GM19193 (cell line): ENCODE data around the gene SERPIND1.

Experiments used
- POLR2A ChIP-seq: IDR thresholded peaks from 4 replicates; pipeline ENCODE4 v1.6.1; 2011; ENCODE audit not compliant: insufficient read depth, insufficient read length; ENCODE audit errors: extremely low read depth

The SERPIND1 gene

DNA sequence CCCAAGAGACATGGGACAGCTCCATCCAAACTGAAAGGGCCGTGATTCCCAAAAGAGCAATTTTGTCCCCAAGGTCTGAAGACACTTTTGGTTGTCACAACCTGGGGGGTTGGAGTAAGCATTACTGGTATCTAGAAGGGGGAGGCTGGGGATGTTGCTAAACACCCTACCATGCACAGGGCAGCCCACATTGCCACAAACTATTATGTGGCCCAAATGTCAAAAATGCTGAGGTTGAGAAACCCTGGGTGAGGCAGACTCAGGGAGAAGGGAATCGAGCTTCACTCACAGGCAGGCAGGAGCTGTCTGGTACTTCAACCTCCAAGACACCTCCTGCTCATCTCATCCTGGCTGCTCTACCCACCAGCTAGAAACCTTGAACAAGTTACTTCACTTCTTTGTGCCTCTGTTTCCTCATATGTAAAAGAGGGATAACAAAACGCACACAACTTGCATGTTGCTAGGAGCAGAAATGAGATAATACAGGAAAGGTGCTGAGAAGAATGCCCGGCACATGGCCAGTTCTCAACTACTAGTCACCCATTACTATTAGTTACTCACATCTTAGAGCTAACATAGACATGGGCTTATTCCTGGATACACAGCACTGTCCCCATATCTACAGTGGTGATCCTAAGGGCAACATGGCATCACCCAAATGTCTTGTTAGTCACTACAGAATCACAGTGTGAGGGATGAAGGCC is 8.8 kb downstream of the SERPIND1 start:
- no peak for TF ChIP-seq POLR2A

DNA sequence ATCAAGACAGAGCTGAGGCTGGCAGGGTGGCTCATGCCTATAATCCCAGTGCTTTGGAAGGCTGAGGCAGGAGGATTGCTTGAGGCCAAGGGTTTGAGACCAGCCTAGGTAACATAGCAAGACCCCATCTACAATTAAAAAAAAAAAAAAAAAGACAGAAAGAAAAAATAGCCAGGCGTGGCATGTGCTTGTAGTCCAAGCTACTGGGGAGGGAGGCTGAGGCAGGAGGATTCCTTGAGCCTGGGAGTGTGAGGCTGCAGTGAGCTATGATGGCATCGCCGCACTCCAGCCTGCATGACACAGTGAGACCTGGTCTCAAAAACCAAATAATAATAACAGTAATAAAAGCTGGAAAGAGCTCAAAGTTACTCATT is 9.4 kb downstream of the SERPIND1 start:
- TF ChIP-seq POLR2A: no peak

DNA sequence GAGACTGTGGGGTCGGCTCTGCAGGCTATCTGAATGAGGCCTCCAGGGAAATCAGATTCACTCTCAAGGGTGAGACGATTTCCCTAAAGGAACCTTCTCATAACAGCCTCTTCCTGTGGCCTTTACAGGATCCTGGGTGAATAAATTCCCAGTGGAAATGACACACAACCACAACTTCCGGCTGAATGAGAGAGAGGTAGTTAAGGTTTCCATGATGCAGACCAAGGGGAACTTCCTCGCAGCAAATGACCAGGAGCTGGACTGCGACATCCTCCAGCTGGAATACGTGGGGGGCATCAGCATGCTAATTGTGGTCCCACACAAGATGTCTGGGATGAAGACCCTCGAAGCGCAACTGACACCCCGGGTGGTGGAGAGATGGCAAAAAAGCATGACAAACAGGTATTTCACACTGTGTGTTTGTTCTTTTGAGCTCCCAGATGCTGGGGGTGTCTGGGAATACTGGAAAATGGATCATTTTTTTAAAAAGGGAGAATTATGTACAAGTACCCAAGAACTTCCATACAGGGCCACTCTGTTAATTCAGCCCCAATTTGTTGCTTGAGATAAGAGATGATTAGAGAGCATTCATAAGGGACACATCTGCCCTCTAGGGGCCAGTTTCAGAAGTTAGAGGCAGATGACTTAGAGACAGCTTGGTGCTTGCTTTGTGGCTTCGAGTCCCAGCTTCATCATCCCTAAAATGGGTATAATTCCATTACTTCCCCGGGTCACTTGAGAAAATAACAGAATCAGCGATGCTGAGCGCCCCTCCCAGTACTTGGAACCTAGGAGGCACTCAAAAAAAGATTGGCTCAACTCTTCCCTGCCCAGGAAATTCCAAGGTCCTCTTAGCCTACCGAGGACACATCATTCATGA is 10.2 kb downstream of the SERPIND1 start:
- TF ChIP-seq POLR2A: no peak

DNA sequence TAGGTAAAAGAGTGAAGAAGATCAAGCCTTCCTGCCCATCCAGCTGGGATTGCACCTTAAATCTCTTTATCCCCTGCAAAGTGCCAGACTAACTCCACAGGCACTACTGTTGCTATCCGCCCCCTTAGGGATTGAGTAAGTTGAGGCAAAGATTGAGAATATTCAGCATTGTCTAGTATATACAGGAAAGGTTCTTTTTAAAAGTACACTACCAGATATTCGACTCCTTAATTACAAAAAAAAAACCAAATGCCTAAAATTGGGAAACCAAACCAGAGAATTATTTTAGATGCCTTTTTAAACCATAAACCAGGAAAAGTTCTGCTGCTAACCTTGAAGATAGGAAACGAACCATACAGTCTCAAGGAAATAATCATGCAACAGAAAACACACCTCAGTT is 11.5 kb downstream of the SERPIND1 start:
- TF ChIP-seq POLR2A: no peak

DNA sequence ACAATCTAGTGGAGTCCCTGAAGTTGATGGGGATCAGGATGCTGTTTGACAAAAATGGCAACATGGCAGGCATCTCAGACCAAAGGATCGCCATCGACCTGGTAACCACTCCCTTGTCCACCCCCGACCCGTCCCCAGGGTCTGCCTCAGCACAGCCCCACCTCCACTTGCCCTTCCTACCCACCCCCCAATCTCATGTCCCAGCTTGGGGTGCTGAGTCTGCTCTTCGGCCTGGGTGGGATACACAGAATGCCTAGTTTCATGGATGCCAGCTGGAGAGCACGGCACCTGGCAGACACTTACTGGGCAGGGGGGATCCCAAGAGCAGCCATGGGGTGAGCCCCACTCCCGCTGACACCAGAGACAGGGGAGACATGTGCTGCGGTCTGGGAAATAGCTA is 12.1 kb downstream of the SERPIND1 start:
- no peak for TF ChIP-seq POLR2A

DNA sequence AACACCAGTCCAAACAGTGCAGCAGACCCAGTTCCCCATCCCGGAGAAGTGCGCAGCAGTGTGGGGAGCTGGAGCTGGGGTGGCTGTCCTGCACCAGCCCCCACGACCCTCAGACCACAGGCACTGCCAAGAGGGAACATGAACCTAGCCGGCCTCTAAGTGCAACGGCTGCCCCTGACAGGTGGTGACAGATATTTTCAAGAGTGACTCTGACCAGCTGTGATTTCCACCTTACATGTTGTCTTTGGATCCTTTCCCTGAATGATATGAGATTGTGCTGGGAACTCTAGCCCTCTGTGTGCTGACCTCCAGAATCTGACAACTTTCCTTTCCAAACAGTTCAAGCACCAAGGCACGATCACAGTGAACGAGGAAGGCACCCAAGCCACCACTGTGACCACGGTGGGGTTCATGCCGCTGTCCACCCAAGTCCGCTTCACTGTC is 12.6 kb downstream of the SERPIND1 start:
- no peak for TF ChIP-seq POLR2A

DNA sequence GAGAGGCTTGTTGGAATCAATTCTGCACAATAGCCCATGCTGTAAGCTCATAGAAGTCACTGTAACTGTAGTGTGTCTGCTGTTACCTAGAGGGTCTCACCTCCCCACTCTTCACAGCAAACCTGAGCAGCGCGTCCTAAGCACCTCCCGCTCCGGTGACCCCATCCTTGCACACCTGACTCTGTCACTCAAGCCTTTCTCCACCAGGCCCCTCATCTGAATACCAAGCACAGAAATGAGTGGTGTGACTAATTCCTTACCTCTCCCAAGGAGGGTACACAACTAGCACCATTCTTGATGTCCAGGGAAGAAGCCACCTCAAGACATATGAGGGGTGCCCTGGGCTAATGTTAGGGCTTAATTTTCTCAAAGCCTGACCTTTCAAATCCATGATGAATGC is 13.3 kb downstream of the SERPIND1 start:
- TF ChIP-seq POLR2A: no peak

DNA sequence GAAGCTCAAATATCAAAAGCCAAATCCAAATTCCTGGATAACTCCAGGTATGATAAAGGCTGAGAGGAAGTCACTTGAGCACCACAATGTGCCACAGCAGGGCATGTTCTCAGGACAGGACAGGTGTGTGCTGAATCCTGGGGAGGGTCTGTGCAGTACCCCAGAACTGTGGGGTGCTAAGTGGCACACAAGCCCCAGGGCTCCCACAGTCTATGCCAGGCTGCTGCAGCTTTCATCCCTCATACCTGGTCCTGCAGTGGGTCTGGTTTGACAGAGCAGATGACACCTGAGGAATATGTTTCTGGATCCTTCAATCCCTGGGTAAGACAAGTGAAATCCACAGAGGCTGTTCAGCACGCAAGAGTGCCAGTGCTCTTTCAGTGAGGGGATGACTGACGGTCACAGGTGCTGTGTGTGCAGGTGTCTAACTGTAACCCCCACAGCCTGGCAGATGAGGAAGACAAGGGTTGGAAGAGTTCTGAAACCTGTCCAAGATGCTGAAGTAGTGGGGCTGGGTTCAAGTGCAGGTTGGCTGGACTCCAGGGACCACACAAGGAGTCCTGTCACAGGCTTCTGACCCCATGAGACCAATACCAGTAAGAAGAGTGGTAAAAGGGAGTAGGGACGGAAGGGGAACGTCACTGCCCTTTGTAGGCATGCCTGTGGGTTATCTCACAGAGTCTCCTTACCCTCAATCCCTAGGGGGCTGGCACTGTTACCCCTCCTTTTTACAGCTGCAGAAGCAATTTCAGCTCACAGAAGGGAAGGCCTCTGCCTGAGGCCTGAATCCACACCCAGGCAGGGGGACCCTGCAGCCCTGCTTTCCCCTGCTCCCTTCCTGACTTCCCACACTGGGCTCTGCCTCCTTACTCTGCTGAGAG is 14.1 kb downstream of the SERPIND1 start:
- no peak for TF ChIP-seq POLR2A

DNA sequence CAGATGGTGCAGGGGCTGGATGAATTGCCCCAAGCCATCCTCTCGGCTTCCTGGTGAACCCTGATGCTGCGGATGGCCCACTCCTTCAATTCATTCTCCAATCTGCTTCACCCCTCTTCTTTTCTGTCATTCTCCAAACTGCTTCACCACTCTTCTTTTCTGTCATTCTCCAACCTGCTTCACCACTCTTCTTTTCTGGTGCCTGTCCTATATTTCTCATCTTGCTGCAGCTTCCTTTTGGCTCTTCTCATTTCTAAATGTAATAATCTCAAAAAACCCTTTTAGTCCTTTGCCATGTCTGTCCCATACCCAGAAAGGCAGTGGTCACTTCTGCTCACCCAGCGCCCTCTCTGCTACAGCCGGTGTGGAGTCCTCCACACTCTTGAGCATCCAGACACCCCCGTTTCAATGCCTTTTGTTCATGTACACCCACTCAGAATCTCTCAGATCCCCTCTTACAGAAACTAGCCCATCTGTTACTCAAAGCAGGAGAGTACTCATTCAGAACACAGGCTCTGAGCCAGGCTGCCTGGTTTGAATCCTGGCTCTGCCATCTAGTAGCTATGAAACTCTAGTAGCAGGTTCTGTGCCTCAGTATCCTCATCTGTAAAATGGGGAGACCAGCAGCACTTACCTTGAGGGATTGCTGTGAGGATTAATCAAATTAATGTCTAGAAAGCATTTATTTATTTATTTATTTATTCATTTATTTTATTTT is 14.9 kb downstream of the SERPIND1 start:
- no peak for TF ChIP-seq POLR2A

DNA sequence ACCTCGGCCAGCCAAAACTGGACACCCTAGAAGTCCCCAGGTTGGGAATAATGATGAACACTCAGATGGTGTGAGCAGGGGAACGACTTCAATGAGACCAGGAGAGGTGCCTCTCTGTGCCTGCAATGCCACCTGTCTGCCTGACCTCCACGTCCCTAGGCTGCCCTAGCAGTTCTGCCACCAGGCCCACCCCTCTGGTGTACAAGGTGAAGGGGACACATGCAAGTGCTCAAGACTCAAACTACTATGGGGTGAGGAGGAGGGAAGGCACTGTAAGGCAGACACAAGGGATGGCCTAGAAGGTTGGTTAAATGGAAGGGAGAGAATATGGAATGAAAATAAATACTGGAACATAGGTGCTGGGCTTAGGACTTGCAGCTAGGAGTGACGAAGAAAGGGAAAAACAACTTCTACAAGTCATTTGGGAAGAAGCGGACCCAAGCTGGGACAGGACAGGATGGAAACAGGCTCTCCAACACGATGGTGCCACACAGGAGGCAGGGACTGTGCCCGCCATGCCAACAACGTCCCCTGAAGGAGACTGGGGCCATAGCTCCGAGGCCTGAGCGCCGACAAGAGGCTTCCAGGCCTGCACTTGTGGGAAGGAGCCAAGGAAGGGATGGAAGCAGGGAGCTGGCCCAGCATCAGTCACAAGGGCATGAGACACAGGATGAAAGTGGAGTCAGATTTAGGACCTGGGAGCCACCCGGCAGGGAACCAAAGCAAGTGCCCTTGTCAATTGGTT is 18.5 kb downstream of the SERPIND1 start:
- TF ChIP-seq POLR2A: no peak

DNA sequence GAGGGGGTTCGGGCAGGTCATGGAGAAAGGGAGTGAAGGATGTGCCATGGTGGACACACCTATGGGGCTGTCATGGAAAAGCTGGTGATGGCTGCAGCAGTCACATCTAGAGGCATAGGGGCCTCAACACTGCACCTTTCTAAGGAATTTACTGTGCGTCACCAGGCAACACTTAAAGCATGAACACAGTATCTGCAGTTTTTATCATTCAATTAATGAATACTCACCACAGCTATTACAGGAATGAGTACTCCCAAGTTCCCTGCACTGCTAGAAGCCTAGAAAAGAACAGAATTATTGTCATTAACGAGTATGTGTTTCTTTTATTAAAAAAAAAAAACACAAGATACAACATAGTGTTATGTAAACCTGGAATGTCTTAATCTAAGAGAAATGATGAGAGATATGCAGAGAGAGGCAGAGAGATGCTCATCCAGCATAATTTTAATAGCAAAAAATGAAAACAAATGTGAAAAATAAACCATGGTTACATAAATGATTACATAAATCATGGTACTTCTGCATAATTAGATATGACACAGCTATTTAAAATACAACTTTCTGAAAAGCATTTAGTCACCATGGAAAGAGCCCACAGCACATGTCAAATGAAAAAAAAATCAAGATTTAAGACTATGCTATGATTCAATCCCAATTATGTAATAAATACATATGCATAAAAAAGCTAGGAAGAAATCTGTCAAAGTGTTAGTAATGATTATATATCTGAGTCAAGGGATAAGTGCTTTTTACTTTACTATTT is 19.2 kb downstream of the SERPIND1 start:
- no peak for TF ChIP-seq POLR2A

DNA sequence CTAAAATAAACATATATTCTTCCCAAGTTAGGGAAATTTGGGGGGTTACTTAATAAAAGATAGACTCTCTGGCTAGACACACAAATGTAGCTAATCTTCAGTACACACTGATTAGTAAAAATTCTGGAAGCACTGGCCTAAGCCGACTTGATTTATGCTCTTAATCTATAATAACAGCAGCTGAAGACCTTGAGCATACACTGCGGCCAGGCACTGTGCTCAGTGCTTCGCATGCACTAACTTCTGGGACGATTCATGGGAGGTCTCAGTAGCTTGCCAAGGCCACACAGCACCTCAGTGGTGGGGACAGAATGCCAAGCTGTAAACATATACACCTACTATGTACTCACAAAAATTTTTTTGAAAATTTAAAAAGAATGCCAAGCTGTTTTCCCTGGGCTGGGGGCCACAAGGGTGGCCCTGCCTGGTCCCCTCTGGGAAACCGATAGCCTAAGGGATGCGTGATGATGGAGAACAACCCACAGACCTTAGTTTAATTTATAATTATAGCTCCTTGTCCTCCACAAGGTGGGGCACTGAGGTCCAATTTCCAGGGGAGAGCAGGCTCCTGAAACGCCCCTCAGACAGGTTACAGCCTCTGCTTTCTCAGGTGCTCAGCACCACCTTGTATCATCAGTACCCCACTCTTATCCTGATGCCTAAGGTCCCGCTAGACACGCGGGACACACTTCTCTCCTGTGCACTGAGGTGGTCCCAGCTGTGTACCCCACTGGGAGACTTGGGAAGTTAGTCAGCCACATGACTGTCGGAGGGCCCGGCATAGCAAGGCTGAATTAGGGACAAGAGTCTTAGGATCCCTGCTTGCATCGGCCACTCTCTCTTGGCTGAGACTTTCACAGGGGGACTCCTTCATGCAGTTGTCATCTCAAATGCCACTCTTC is 20.1 kb downstream of the SERPIND1 start:
- TF ChIP-seq POLR2A: no peak

DNA sequence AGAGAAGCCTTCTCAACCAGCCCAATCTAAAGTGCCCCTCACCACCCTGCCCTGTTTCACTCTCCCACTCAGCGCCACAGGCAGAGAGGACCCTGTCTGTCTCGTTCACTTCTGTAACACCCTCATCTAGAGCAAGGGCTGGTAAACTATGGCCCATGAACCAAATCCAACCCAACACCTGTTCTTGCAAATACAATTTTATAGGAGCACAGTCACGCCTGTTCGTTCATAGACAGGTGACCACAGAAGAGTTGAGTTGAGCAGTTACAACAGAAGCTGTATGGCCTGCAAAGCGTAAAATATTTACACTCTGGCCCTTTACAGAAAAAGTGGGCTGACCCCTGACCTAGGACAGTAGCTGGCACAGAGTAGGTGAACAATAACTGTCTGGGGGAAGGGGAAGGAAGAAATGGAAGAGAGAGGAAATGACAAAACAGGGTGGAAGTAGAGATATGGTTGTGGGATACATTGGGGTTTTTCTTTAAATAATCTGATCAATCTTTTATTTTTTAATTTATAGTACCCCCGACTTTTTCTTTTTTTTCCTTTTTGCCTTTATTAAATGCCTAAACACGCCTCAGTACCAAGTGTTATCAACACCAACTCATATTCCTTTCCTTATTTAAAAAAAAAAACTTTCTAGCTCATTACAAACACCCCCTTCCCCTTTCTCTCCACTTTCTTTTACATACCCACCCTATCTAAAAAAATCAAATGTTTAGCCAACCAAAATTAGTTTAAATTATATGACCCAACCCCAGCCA is 20.9 kb downstream of the SERPIND1 start:
- TF ChIP-seq POLR2A: no peak
